Upper lobe of left lung (tissue), 4 donors: Measurements from ENCODE around the gene TUBB2A.

ENCODE experiments used
- CTCF ChIP-seq, 6 experiments: fragments of 450-650 bp in 4 of 6; fragments of 200-600 bp in 2 of 6; sonication (generic) in 2 of 6; IDR thresholded peaks; one replicate each; pipeline ENCODE4 v1.5.1; 2016 to 2019; ENCODE audit warnings: antibody characterized with exemption in 6 of 6
- EP300 ChIP-seq, 4 donors: sonication (generic); formaldehyde crosslinking; IDR thresholded peaks; one replicate each; pipeline ENCODE4 v1.5.1; 2017; ENCODE audit warnings: antibody characterized with exemption in 4 of 4, control low read depth in 2 of 4
- POLR2A ChIP-seq, 4 donors: fragments of 450-650 bp; IDR thresholded peaks; one replicate each; pipeline ENCODE4 v1.5.1; 2016 to 2017; ENCODE audit warnings: antibody characterized with exemption in 4 of 4, mild to moderate bottlenecking in 2 of 4
- POLR2AphosphoS5 ChIP-seq, 2 donors: sonication (generic); formaldehyde crosslinking; IDR thresholded peaks; one replicate each; pipeline ENCODE4 v1.5.1; 2017; ENCODE audit warnings: antibody characterized with exemption in 2 of 2

GRCh38 chr6:3142536-3142935 is 14.8 kb downstream of the TUBB2A start:
- no peak for TF ChIP-seq POLR2A (IDR thresholded peaks at IDR 0.05)
- no peak for TF ChIP-seq CTCF (IDR thresholded peaks at IDR 0.05)
- TF ChIP-seq EP300 (IDR thresholded peaks at IDR 0.05) = no peak
- TF ChIP-seq POLR2AphosphoS5 (IDR thresholded peaks at IDR 0.05) = no peak
